ENCODE results near the gene EPAS1. TPM values are rescaled to one million over a fixed set of nuclear protein-coding genes. Genes with fewer than 3 reads are reported as not detected.

Gene EPAS1
- total and polyA plus RNA-seq, 9 of the 15 experiments (the other 6 are each of a cell fraction or from before 2014, with no cell fraction given), result 0.25 to 11.2 (median 4.1) TPM

DNA sequence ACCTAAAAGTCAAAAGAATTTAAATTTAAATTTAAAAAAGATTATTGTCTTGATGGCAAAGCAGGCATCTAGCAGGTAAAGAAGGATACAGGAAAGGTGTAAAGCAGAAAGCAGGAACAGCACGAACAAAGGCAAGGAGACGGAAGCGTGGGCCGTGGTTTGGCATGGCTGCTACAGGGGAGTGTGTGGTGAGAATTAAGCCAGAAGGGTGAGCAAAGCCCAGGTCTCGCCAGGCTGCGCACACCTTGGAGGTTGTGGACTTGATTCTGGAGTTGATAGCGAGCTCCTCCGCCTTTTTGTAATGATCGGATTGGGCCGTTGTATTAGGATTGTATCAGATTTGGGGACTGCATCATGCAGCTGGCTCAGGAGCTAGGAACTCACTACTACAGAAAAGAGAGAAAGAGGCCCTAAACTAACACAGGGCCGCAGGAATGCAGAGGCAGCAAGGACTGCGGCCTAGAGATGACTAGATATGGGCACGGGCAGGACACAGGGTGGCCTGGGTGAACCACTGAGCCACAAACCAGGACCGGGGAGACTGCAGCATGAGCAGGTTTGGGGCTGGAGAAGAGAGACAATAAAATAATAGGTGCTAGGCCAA lies 110.7 kb downstream of the EPAS1 start:
- in situ Hi-C loops (cut with MboI) (no loop called here), intact Hi-C loops (cut with micrococcal nuclease) (no loop called here)
- ChIA-PET POLR2A (interaction anchor here (0.6 kb wide), 1 partner anchor 158 kb away, joined by 3 read pairs; no protein-coding TSS in a partner anchor), CTCF (ENCODE audit: low intra/inter-chr PET ratio) (no interaction called here)
- peaks cover 11% of the 10 kb centered on the region for H4K20me1 ChIP-seq (replicated peaks; ENCODE audit: control insufficient read depth, insufficient read depth, low read length)
- no peak overlapping the region for H2AFZ ChIP-seq (ENCODE audit: low read depth, low read length)
- no peak overlapping the region for H3K4me2 ChIP-seq (ENCODE audit: insufficient read depth, low read length)
- no peak overlapping the region for H3K4me3 ChIP-seq
- BruUV-seq (replicated peaks), result no TSS peak
- H3K4me1 ChIP-seq (replicated peaks in 1 of 2; ENCODE audit: control insufficient read depth in 2 of 2, insufficient read depth in 2 of 2, low read length in 2 of 2), result peaks cover 0 to 8% of the 10 kb centered on the region in 2 experiments; a peak in 3 of 5 replicates
- FAIRE-seq, result no peak
- H3K9me3 ChIP-seq (replicated peaks; ENCODE audit: control insufficient read depth, insufficient read depth, low read depth, low read length), result no peaks in the 10 kb centered on the region
- TF ChIP-seq ZFP36 (IDR thresholded peaks at IDR 0.05; ENCODE audit: low read depth, low read length, partially characterized antibody) (no peak), ETV1 (tag; conservative IDR thresholded peaks at IDR 0.05; ENCODE audit: low read depth) (no peak), ZNF174 (CRISPR knock-in tag; IDR thresholded peaks at IDR 0.05) (no peak), PYGO2 (tag; IDR thresholded peaks at IDR 0.05) (no peak), BDP1 (IDR thresholded peaks at IDR 0.05; ENCODE audit: insufficient read depth, insufficient read length) (no peak), MXD1 (CRISPR knock-in tag; IDR thresholded peaks at IDR 0.05; ENCODE audit: borderline replicate concordance, poor library complexity, severe bottlenecking) (no peak), RBM25 (IDR thresholded peaks at IDR 0.05; ENCODE audit: low read depth, low read length, severe bottlenecking) (no peak), SMARCC2 (IDR thresholded peaks at IDR 0.05; ENCODE audit: low read depth) (no peak), HNRNPUL1 (IDR thresholded peaks at IDR 0.05; ENCODE audit: low read length) (no peak), NFIX (CRISPR knock-in tag; IDR thresholded peaks at IDR 0.05; ENCODE audit: low read depth) (no peak), SIN3B (IDR thresholded peaks at IDR 0.05; ENCODE audit: low read depth) (no peak), PTBP1 (IDR thresholded peaks at IDR 0.05; ENCODE audit: low read depth, low read length) (no peak), HDAC2 (IDR thresholded peaks at IDR 0.05) (no peak), ZNF77 (CRISPR knock-in tag; IDR thresholded peaks at IDR 0.05) (no peak), TAL1 (IDR thresholded peaks at IDR 0.05) (no peak)
- TF ChIP-seq, protein P1, sequence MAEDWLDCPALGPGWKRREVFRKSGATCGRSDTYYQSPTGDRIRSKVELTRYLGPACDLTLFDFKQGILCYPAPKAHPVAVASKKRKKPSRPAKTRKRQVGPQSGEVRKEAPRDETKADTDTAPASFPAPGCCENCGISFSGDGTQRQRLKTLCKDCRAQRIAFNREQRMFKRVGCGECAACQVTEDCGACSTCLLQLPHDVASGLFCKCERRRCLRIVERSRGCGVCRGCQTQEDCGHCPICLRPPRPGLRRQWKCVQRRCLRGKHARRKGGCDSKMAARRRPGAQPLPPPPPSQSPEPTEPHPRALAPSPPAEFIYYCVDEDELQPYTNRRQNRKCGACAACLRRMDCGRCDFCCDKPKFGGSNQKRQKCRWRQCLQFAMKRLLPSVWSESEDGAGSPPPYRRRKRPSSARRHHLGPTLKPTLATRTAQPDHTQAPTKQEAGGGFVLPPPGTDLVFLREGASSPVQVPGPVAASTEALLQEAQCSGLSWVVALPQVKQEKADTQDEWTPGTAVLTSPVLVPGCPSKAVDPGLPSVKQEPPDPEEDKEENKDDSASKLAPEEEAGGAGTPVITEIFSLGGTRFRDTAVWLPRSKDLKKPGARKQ (CRISPR knock-in tag; IDR thresholded peaks at IDR 0.05), result no peak
- TF ChIP-seq, protein P2, sequence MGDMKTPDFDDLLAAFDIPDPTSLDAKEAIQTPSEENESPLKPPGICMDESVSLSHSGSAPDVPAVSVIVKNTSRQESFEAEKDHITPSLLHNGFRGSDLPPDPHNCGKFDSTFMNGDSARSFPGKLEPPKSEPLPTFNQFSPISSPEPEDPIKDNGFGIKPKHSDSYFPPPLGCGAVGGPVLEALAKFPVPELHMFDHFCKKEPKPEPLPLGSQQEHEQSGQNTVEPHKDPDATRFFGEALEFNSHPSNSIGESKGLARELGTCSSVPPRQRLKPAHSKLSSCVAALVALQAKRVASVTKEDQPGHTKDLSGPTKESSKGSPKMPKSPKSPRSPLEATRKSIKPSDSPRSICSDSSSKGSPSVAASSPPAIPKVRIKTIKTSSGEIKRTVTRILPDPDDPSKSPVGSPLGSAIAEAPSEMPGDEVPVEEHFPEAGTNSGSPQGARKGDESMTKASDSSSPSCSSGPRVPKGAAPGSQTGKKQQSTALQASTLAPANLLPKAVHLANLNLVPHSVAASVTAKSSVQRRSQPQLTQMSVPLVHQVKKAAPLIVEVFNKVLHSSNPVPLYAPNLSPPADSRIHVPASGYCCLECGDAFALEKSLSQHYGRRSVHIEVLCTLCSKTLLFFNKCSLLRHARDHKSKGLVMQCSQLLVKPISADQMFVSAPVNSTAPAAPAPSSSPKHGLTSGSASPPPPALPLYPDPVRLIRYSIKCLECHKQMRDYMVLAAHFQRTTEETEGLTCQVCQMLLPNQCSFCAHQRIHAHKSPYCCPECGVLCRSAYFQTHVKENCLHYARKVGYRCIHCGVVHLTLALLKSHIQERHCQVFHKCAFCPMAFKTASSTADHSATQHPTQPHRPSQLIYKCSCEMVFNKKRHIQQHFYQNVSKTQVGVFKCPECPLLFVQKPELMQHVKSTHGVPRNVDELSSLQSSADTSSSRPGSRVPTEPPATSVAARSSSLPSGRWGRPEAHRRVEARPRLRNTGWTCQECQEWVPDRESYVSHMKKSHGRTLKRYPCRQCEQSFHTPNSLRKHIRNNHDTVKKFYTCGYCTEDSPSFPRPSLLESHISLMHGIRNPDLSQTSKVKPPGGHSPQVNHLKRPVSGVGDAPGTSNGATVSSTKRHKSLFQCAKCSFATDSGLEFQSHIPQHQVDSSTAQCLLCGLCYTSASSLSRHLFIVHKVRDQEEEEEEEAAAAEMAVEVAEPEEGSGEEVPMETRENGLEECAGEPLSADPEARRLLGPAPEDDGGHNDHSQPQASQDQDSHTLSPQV (IDR thresholded peaks at IDR 0.05), result no peak
- no peak for DNase-seq (ENCODE audit: extremely low read depth in 1 of 4, low spot score in 3 of 4)
- peaks cover 23% of the 10 kb centered on the region; the same call in 2 of the 3 replicates for H3K79me2 ChIP-seq (ENCODE audit: control insufficient read depth, insufficient read depth, low read length)
- no peaks in the 10 kb centered on the region for H3K27me3 ChIP-seq (ENCODE audit: control insufficient read depth in 2 of 2, insufficient read depth in 2 of 2, low read length in 2 of 2)
- no peak overlapping the region for H3K27ac ChIP-seq (ENCODE audit: extremely low read depth, low read depth, low read length)
- H3K9me1 ChIP-seq (ENCODE audit: control insufficient read depth, insufficient read depth, low read length), result no peaks in the 10 kb centered on the region
- no peak overlapping the region for H3K9ac ChIP-seq (ENCODE audit: insufficient read depth in 1 of 2, low read depth in 2 of 2, low read length in 2 of 2)
- ATAC-seq, result no peak
- peaks cover 25% of the 10 kb centered on the region; the same call in 2 of the 3 replicates for H3K36me3 ChIP-seq (ENCODE audit: control insufficient read depth, insufficient read depth, low read length)
- 73% methylated on average over 13 of the region's 14 CpGs for WGBS (ENCODE audit: insufficient coverage, low coverage, missing lambda C conversion rate)
